GM23338 (cell line): ENCODE data around the gene MPHOSPH9. TPM values are rescaled to one million over a fixed set of nuclear protein-coding genes. Genes with fewer than 3 reads are reported as not detected.

Source experiments
- ATAC-seq: fragments of 200-7000 bp; cut with Tn5 transposase; 3 replicates; pipeline ENCODE4 v1.9.1; 2020
- DNase-seq: peaks from one replicate; pipeline ENCODE4 v3.0.0-alpha.2; 2015; ENCODE audit warnings: low spot score
- H2AFZ ChIP-seq: fragments of 200-600 bp; sonication (generic); 2 replicates; pipeline ENCODE4 v1.8.0; 2016; ENCODE audit warnings: antibody characterized with exemption, mild to moderate bottlenecking, moderate library complexity
- H3F3A ChIP-seq: fragments of 200-600 bp; sonication (generic); replicated peaks from 2 replicates; pipeline ENCODE4 v1.8.0; 2017; ENCODE audit warnings: antibody characterized with exemption, mixed run types, low read depth
- H3K27ac ChIP-seq: fragments of 200-600 bp; sonication (generic); 2 replicates; pipeline ENCODE4 v1.6.1; 2016; ENCODE audit warnings: low read depth
- H3K27me3 ChIP-seq: fragments of 200-600 bp; sonication (generic); 2 replicates; pipeline ENCODE4 v1.8.0; 2016; ENCODE audit warnings: mild to moderate bottlenecking, mixed run types, moderate library complexity; ENCODE audit not compliant: insufficient read depth
- H3K36me3 ChIP-seq: fragments of 200-600 bp; sonication (generic); 2 replicates; pipeline ENCODE4 v1.8.0; 2016; ENCODE audit warnings: mild to moderate bottlenecking; ENCODE audit not compliant: insufficient read depth
- H3K4me1 ChIP-seq: fragments of 200-600 bp; sonication (generic); 2 replicates; pipeline ENCODE4 v1.8.0; 2016; ENCODE audit warnings: mild to moderate bottlenecking, moderate library complexity; ENCODE audit not compliant: insufficient read depth
- H3K4me2 ChIP-seq: fragments of 200-600 bp; sonication (generic); 2 replicates; pipeline ENCODE4 v1.7.1; 2017; ENCODE audit warnings: mixed run types
- H3K4me3 ChIP-seq: fragments of 200-600 bp; sonication (generic); 2 replicates; pipeline ENCODE4 v1.6.1; 2016; ENCODE audit warnings: mixed run types
- H3K79me2 ChIP-seq: fragments of 200-600 bp; sonication (generic); replicated peaks from 2 replicates; pipeline ENCODE4 v1.8.0; 2017; ENCODE audit warnings: mild to moderate bottlenecking; ENCODE audit not compliant: insufficient read depth
- H3K9me2 ChIP-seq: fragments of 200-600 bp; sonication (generic); 2 replicates; pipeline ENCODE4 v1.8.0; 2017; ENCODE audit not compliant: insufficient read depth
- H4K20me1 ChIP-seq: fragments of 200-600 bp; sonication (generic); replicated peaks from 2 replicates; pipeline ENCODE4 v1.8.0; 2017; ENCODE audit warnings: mild to moderate bottlenecking; ENCODE audit not compliant: insufficient read depth
- H3K27ac Mint-ChIP-seq: 2 replicates; pipeline ENCODE4 v1.8.0; 2020; ENCODE audit warnings: inconsistent platforms, mild to moderate bottlenecking, moderate library complexity, mixed read lengths
- H3K27me3 Mint-ChIP-seq: 3 replicates; pipeline ENCODE4 v1.8.0; 2022; ENCODE audit warnings: low read depth, mild to moderate bottlenecking, moderate library complexity, mixed read lengths, inconsistent platforms; ENCODE audit not compliant: insufficient read depth, poor library complexity
- H3K36me3 Mint-ChIP-seq: 3 replicates; pipeline ENCODE4 v1.8.0; 2021; ENCODE audit warnings: low read depth, mild to moderate bottlenecking, inconsistent platforms, moderate library complexity, mixed read lengths
- H3K4me1 Mint-ChIP-seq: 3 replicates; pipeline ENCODE4 v1.8.0; 2020; ENCODE audit warnings: mild to moderate bottlenecking, inconsistent platforms, mixed read lengths
- H3K4me3 Mint-ChIP-seq: 3 replicates; pipeline ENCODE4 v1.8.0; 2021; ENCODE audit warnings: moderate library complexity, mild to moderate bottlenecking, inconsistent platforms, mixed read lengths
- H3K9me3 Mint-ChIP-seq: 3 replicates; pipeline ENCODE4 v1.8.0; 2020; ENCODE audit warnings: moderate library complexity, mild to moderate bottlenecking, inconsistent platforms, mixed read lengths
- CREB1 ChIP-seq: fragments of 250-450 bp; sonication (Bioruptor Pico); IDR thresholded peaks from 2 replicates; pipeline ENCODE4 v1.5.0; 2020; ENCODE audit warnings: low read depth, mild to moderate bottlenecking, moderate library complexity
- EZH2 ChIP-seq: fragments of 200-600 bp; sonication (generic); IDR thresholded peaks from one replicate; pipeline ENCODE4 v1.8.0; 2017; ENCODE audit warnings: antibody characterized with exemption, mild to moderate bottlenecking, low read depth; ENCODE audit not compliant: unreplicated experiment
- EZH2phosphoT487 ChIP-seq: fragments of 200-600 bp; sonication (generic); IDR thresholded peaks from one replicate; pipeline ENCODE4 v1.8.1; 2018; ENCODE audit warnings: antibody characterized with exemption; ENCODE audit not compliant: unreplicated experiment
- JUNB ChIP-seq: IDR thresholded peaks from one replicate; pipeline ENCODE4 v1.6.1; 2016; ENCODE audit warnings: antibody characterized with exemption; ENCODE audit not compliant: unreplicated experiment
- ZNF114 ChIP-seq: fragments of 250-450 bp; sonication (Bioruptor Pico); IDR thresholded peaks from 2 replicates; pipeline ENCODE4 v1.5.0; 2020; ENCODE audit warnings: mild to moderate bottlenecking, moderate library complexity
- ZNF331 ChIP-seq: fragments of 250-450 bp; sonication (Bioruptor Pico); IDR thresholded peaks from 2 replicates; pipeline ENCODE4 v1.5.0; 2020; ENCODE audit warnings: low read depth, mild to moderate bottlenecking, moderate library complexity
- polyA plus RNA-seq: library from polyadenylated mRNA; unstranded; fragments of >200 nt; fragmentation: Nextera tagmentation; extraction: Ambion mirVana; gene quantifications from 2 replicates; pipeline ENCODE4 v1.2.1, GENCODE V29; 2016
- total RNA-seq: library from RNA; depleted of rRNA; stranded (reverse); fragments of >200 nt; shearing (Covaris generic); gene quantifications from 2 replicates; pipeline ENCODE4 v1.2.3, GENCODE V29; 2014
- TF ChIP-seq, protein P1 (sequence below): fragments of 250-450 bp; sonication (Bioruptor Pico); IDR thresholded peaks from 2 replicates; pipeline ENCODE4 v1.5.0; 2020; ENCODE audit warnings: mild to moderate bottlenecking, moderate library complexity
- TF ChIP-seq, protein P2 (sequence below): IDR thresholded peaks from 2 replicates; pipeline ENCODE4 v1.6.1; 2016; ENCODE audit warnings: antibody characterized with exemption

Gene MPHOSPH9
- total and polyA plus RNA-seq, 2 experiments from 2014 or later = 30.5 to 77.9 TPM

DNA sequence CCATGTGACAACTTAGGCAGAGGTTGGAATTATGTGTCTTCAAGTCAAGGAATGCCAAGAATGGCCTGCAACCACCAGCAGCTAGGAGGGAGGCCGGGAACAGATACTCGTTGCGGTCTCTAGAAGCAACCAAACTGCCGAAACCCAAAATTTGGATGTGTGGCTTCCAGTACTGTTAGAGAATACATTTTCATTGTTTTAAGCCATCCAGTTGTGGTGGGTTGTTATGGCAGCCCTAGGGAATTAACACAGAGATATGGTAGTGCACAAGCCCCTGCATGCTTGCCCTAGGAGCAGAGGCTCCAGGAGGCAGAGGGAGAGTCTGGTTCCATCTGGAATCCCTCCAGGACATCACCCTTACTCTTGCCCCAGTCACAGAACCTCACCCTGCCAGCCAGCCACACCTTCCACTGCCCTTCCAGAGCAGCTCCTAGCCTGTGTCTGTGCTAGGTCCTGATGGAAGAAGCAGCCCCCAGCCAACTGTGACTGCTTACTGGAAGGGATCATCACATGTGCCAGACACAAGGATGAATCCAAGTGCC, 101.6 kb downstream of the MPHOSPH9 start (continued):
- TF ChIP-seq, protein P1, sequence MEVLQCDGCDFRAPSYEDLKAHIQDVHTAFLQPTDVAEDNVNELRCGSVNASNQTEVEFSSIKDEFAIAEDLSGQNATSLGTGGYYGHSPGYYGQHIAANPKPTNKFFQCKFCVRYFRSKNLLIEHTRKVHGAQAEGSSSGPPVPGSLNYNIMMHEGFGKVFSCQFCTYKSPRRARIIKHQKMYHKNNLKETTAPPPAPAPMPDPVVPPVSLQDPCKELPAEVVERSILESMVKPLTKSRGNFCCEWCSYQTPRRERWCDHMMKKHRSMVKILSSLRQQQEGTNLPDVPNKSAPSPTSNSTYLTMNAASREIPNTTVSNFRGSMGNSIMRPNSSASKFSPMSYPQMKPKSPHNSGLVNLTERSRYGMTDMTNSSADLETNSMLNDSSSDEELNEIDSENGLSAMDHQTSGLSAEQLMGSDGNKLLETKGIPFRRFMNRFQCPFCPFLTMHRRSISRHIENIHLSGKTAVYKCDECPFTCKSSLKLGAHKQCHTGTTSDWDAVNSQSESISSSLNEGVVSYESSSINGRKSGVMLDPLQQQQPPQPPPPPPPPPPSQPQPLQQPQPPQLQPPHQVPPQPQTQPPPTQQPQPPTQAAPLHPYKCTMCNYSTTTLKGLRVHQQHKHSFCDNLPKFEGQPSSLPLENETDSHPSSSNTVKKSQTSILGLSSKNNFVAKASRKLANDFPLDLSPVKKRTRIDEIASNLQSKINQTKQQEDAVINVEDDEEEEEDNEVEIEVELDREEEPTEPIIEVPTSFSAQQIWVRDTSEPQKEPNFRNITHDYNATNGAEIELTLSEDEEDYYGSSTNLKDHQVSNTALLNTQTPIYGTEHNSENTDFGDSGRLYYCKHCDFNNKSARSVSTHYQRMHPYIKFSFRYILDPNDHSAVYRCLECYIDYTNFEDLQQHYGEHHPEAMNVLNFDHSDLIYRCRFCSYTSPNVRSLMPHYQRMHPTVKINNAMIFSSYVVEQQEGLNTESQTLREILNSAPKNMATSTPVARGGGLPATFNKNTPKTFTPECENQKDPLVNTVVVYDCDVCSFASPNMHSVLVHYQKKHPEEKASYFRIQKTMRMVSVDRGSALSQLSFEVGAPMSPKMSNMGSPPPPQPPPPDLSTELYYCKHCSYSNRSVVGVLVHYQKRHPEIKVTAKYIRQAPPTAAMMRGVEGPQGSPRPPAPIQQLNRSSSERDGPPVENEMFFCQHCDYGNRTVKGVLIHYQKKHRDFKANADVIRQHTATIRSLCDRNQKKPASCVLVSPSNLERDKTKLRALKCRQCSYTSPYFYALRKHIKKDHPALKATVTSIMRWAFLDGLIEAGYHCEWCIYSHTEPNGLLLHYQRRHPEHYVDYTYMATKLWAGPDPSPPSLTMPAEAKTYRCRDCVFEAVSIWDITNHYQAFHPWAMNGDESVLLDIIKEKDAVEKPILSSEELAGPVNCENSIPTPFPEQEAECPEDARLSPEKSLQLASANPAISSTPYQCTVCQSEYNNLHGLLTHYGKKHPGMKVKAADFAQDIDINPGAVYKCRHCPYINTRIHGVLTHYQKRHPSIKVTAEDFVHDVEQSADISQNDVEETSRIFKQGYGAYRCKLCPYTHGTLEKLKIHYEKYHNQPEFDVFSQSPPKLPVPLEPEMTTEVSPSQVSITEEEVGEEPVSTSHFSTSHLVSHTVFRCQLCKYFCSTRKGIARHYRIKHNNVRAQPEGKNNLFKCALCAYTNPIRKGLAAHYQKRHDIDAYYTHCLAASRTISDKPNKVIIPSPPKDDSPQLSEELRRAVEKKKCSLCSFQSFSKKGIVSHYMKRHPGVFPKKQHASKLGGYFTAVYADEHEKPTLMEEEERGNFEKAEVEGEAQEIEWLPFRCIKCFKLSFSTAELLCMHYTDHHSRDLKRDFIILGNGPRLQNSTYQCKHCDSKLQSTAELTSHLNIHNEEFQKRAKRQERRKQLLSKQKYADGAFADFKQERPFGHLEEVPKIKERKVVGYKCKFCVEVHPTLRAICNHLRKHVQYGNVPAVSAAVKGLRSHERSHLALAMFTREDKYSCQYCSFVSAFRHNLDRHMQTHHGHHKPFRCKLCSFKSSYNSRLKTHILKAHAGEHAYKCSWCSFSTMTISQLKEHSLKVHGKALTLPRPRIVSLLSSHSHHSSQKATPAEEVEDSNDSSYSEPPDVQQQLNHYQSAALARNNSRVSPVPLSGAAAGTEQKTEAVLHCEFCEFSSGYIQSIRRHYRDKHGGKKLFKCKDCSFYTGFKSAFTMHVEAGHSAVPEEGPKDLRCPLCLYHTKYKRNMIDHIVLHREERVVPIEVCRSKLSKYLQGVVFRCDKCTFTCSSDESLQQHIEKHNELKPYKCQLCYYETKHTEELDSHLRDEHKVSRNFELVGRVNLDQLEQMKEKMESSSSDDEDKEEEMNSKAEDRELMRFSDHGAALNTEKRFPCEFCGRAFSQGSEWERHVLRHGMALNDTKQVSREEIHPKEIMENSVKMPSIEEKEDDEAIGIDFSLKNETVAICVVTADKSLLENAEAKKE = no peak
- TF ChIP-seq ZNF331 (CRISPR knock-in tag) (no peak), CREB1 (no peak), EZH2phosphoT487 (no peak), ZNF114 (CRISPR knock-in tag) (no peak), EZH2 (no peak)
- TF ChIP-seq, protein P2, sequence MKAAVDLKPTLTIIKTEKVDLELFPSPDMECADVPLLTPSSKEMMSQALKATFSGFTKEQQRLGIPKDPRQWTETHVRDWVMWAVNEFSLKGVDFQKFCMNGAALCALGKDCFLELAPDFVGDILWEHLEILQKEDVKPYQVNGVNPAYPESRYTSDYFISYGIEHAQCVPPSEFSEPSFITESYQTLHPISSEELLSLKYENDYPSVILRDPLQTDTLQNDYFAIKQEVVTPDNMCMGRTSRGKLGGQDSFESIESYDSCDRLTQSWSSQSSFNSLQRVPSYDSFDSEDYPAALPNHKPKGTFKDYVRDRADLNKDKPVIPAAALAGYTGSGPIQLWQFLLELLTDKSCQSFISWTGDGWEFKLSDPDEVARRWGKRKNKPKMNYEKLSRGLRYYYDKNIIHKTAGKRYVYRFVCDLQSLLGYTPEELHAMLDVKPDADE = no peak

DNA sequence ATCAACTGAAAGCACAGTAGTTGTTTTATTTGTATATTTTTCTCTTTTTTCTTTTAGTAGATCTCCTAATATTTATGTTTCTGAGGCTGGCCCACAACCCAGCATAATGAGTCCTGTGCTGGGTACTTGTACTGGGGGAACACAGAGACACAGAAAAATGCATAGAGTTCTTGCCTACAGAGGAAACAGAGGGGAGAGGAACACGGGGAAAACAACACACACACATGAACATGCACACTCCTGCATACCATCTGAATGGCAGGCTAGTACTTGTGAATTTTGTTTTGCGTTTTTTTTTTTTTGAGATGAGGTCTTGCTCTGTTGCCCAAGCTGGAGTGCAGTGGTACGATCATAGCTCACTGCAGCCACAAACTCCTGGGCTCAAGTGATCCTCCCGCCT, 103.3 kb downstream of the MPHOSPH9 start:
- no peak overlapping the region for H3K4me2 ChIP-seq
- no peak overlapping the region for H3K4me3 ChIP-seq
- no peak overlapping the region for H3K27ac ChIP-seq
- H3K36me3 ChIP-seq = no peaks in the 10 kb centered on the region
- H3K27me3 Mint-ChIP-seq = peaks cover 10% of the 10 kb centered on the region
- no peaks in the 10 kb centered on the region for H3K4me1 ChIP-seq
- H3K4me1 Mint-ChIP-seq = peaks cover 6% of the 10 kb centered on the region; the same call in 2 of the 3 replicates
- ATAC-seq = no peak
- no peak overlapping the region for H3K4me3 Mint-ChIP-seq
- no peak overlapping the region for H2AFZ ChIP-seq
- DNase-seq = no peak
- peaks cover 4% of the 10 kb centered on the region; the same call in 1 of the 2 replicates for H3K9me2 ChIP-seq
- H3K27ac Mint-ChIP-seq = no peak overlapping the region
- no peaks in the 10 kb centered on the region for H3F3A ChIP-seq
- no peaks in the 10 kb centered on the region for H3K9me3 Mint-ChIP-seq
- H3K79me2 ChIP-seq = no peaks in the 10 kb centered on the region
- H3K36me3 Mint-ChIP-seq = no peaks in the 10 kb centered on the region
- H4K20me1 ChIP-seq = no peaks in the 10 kb centered on the region
- no peaks in the 10 kb centered on the region for H3K27me3 ChIP-seq
- TF ChIP-seq, protein P1 = no peak
- TF ChIP-seq ZNF114 (CRISPR knock-in tag) (no peak), JUNB (no peak), EZH2 (no peak)
